Caco-2 (cell line): Measurements from ENCODE around the gene VIPR2. TPM values are rescaled to one million over a fixed set of nuclear protein-coding genes. Genes with fewer than 3 reads are reported as not detected.

Source experiments
- BruUV-seq: library from RNA; stranded (reverse); fragments of 400-500 nt; replicated peaks from 2 replicates; lab custom pipeline; 2021; lab: Mats Ljungman, UMichigan
- CTCF ChIA-PET: fragments of 300-600 bp; sonication (Branson Sonifier 250); formaldehyde crosslinking; loops from one replicate; lab custom pipeline; 2022; ENCODE audit warnings: antibody characterized with exemption; lab: Charles Lee
- POLR2A ChIA-PET: fragments of 300-600 bp; sonication (Branson Sonifier 250); formaldehyde crosslinking; loops from one replicate; lab custom pipeline; 2022; ENCODE audit warnings: antibody characterized with exemption; lab: Charles Lee
- DNase-seq, 2 experiments: peaks; one replicate each; pipeline versions ENCODE4 v3.0.0 to v3.0.0-alpha.2; 2020 to 2022
- H3K27me3 ChIP-seq: replicated peaks from 2 replicates; pipeline ENCODE4 v1.6.0; 2011; ENCODE audit warnings: low read length; ENCODE audit not compliant: control insufficient read depth, insufficient read depth
- H3K36me3 ChIP-seq: 2 replicates; pipeline ENCODE4 v1.5.1; 2011; ENCODE audit warnings: low read length; ENCODE audit not compliant: control insufficient read depth, insufficient read depth
- H3K4me1 ChIP-seq: fragments of 250-450 bp; sonication (Bioruptor Pico); 2 replicates; pipeline ENCODE4 v1.5.1; 2020; ENCODE audit warnings: mild to moderate bottlenecking
- H3K4me3 ChIP-seq: 2 replicates; pipeline ENCODE4 v1.5.1; 2011; ENCODE audit warnings: low read depth, mild to moderate bottlenecking, control low read depth, low read length
- H3K9me3 ChIP-seq: fragments of 250-450 bp; sonication (Bioruptor Pico); 2 replicates; pipeline ENCODE4 v1.5.1; 2020; ENCODE audit warnings: mild to moderate bottlenecking, moderate library complexity
- H3K27ac Mint-ChIP-seq: one replicate; pipeline ENCODE4 v1.8.0; 2022; ENCODE audit warnings: mixed read lengths; ENCODE audit not compliant: unreplicated experiment
- H3K27me3 Mint-ChIP-seq: one replicate; pipeline ENCODE4 v1.8.0; 2022; ENCODE audit warnings: mixed read lengths; ENCODE audit not compliant: insufficient read depth, unreplicated experiment
- H3K36me3 Mint-ChIP-seq: one replicate; pipeline ENCODE4 v1.8.0; 2022; ENCODE audit warnings: mild to moderate bottlenecking, mixed read lengths; ENCODE audit not compliant: insufficient read depth, unreplicated experiment
- H3K4me1 Mint-ChIP-seq: one replicate; pipeline ENCODE4 v1.8.0; 2022; ENCODE audit warnings: low read depth, mixed read lengths; ENCODE audit not compliant: unreplicated experiment
- H3K4me3 Mint-ChIP-seq: one replicate; pipeline ENCODE4 v1.8.0; 2022; ENCODE audit warnings: mild to moderate bottlenecking, moderate library complexity, mixed read lengths; ENCODE audit not compliant: unreplicated experiment
- H3K9me3 Mint-ChIP-seq: one replicate; pipeline ENCODE4 v1.8.0; 2022; ENCODE audit warnings: mixed read lengths; ENCODE audit not compliant: unreplicated experiment
- CTCF ChIP-seq, 2 experiments: fragments of 200-600 bp in 1 of 2; IDR thresholded peaks; 1 replicate in 1 of 2; 2 replicates in 1 of 2; pipeline versions ENCODE4 v1.5.1 to v1.8.0; 2011 to 2022; ENCODE audit warnings: antibody characterized with exemption in 1 of 2, control low read depth in 1 of 2, inconsistent platforms in 1 of 2, low read depth in 1 of 2, low read length in 1 of 2, mild to moderate bottlenecking in 1 of 2, moderate library complexity in 1 of 2; ENCODE audit not compliant: insufficient read depth in 1 of 2, severe bottlenecking in 1 of 2, unreplicated experiment in 1 of 2
- intact Hi-C: fragments of 100-400 bp; cut with micrococcal nuclease; formaldehyde crosslinking; loops from one replicate; pipeline ENCODE4 v1.10.0; 2022; ENCODE audit not compliant: unreplicated experiment
- total RNA-seq: library from RNA; stranded (reverse); gene quantifications from 2 replicates; pipeline ENCODE4 v1.2.3, GENCODE V29; 2022

VIPR2 gene
- total RNA-seq, 1 experiment from 2014 or later, result not detected

DNA sequence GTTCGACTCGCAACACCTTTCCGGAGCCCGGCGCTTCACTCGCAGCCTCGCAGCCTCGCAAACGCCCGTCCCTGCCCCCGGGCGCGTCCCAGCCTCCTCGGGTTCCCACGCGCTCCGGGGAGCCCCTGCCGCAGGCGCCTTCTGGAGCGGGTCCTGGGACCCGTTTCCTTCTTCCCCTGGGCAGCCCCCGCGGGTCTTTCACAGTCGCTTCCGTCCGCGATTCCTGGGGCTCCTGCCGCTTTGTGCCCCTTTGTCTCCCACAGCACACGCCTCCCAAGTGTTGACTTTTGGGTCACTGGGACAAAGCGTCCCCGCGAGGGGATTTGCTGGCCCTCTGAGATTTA is 147.6 kb downstream of the VIPR2 start:
- no peaks in the 10 kb centered on the region for H3K36me3 Mint-ChIP-seq
- H3K36me3 ChIP-seq, result no peaks in the 10 kb centered on the region
- intact Hi-C loops, result no loop called here
- no peaks in the 10 kb centered on the region for H3K27me3 ChIP-seq
- no peak for DNase-seq
- no peaks in the 10 kb centered on the region for H3K27me3 Mint-ChIP-seq
- H3K4me1 ChIP-seq, result no peaks in the 10 kb centered on the region
- no peak for TF ChIP-seq CTCF (IDR thresholded peaks at IDR 0.05; ENCODE audit: insufficient read depth in 1 of 2, low read depth in 1 of 2, low read length in 1 of 2, severe bottlenecking in 1 of 2, unreplicated experiment in 1 of 2)
- H3K4me3 Mint-ChIP-seq, result no peak overlapping the region
- no TSS peak for BruUV-seq
- ChIA-PET POLR2A (no interaction called here), CTCF (no interaction called here)
- H3K4me3 ChIP-seq, result no peak overlapping the region
- H3K9me3 ChIP-seq, result no peaks in the 10 kb centered on the region; the same call in 1 of the 2 replicates
- peaks cover 10% of the 10 kb centered on the region for H3K9me3 Mint-ChIP-seq
- no peak overlapping the region for H3K27ac Mint-ChIP-seq
- H3K4me1 Mint-ChIP-seq, result no peaks in the 10 kb centered on the region

- no peak for TF ChIP-seq CTCF (IDR thresholded peaks at IDR 0.05; ENCODE audit: insufficient read depth in 1 of 2, low read depth in 1 of 2, low read length in 1 of 2, severe bottlenecking in 1 of 2, unreplicated experiment in 1 of 2)
- ChIA-PET POLR2A (no interaction called here), CTCF (no interaction called here)
- Histone ChIP-seq H3K27me3 (no peaks in the 10 kb centered on the region), H3K4me3 (no peak overlapping the region), H3K9me3 (no peaks in the 10 kb centered on the region; the same call in 1 of the 2 replicates), H3K4me1 (no peaks in the 10 kb centered on the region), H3K36me3 (no peaks in the 10 kb centered on the region)
- no peak for DNase-seq
- Mint-ChIP-seq H3K36me3 (no peaks in the 10 kb centered on the region), H3K9me3 (peaks cover 10% of the 10 kb centered on the region), H3K4me1 (no peaks in the 10 kb centered on the region), H3K4me3 (no peak overlapping the region), H3K27me3 (no peaks in the 10 kb centered on the region), H3K27ac (no peak overlapping the region)
- no TSS peak for BruUV-seq
- intact Hi-C loops, result no loop called here
Measured at GRCh38 chr7:158996214-158997109, 148.2 kb downstream of the VIPR2 start.

DNA sequence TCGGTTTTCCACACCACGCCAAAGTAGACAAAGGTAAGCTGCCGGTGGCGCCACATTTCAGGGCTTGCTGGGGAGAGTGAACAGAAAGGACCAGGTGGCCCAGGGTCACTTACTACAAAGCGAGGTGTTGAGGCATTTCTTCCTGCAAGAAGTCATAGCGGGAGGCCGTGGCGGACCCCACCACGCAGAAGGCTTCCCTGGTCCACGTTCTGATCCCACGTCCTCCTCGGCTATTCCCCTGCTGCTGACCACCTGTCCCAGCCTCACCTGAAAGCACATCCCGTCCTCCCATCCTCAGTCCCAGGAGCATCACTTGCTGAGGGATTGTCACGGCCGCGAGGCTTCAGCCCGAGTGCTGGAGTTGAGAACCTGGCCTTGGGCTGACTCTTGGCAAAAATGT is 149.2 kb downstream of the VIPR2 start:
- no peaks in the 10 kb centered on the region; the same call in 1 of the 2 replicates for H3K9me3 ChIP-seq
- H3K4me1 ChIP-seq, result no peaks in the 10 kb centered on the region
- Mint-ChIP-seq H3K4me1 (no peaks in the 10 kb centered on the region), H3K9me3 (peaks cover 10% of the 10 kb centered on the region), H3K27ac (no peak overlapping the region), H3K36me3 (no peaks in the 10 kb centered on the region), H3K27me3 (no peaks in the 10 kb centered on the region), H3K4me3 (no peak overlapping the region)
- ChIA-PET POLR2A (no interaction called here), CTCF (no interaction called here)
- H3K4me3 ChIP-seq, result no peak overlapping the region
- no peaks in the 10 kb centered on the region for H3K27me3 ChIP-seq
- intact Hi-C loops, result no loop called here
- no peaks in the 10 kb centered on the region for H3K36me3 ChIP-seq
- no TSS peak for BruUV-seq
- no peak for TF ChIP-seq CTCF (IDR thresholded peaks at IDR 0.05; ENCODE audit: insufficient read depth in 1 of 2, low read depth in 1 of 2, low read length in 1 of 2, severe bottlenecking in 1 of 2, unreplicated experiment in 1 of 2)
- no peak for DNase-seq
